Psoas muscle (tissue), 8 donors: ENCODE measurements around the gene DOP1B. TPM values are rescaled to one million over a fixed set of nuclear protein-coding genes. Genes with fewer than 3 reads are reported as not detected.

Source experiments
- ATAC-seq, 4 donors: fragments of 200-7000 bp; cut with Tn5 transposase; one replicate each; pipeline ENCODE4 v1.9.1; 2020; ENCODE audit warnings: moderate library complexity in 3 of 4, mild to moderate bottlenecking in 2 of 4
- DNase-seq, 2 donors: peaks; one replicate each; pipeline ENCODE4 v3.0.0-alpha.2; 2020
- H3K27ac ChIP-seq: fragments of 200-600 bp; one replicate; pipeline ENCODE4 v1.8.0; 2022
- H3K27me3 ChIP-seq, 3 donors: fragments of 200-600 bp in 1 of 3; one replicate each; pipeline versions ENCODE4 v1.6.1 to v1.8.0; 2013 to 2022; ENCODE audit warnings: low read length in 2 of 3, mild to moderate bottlenecking in 2 of 3, moderate library complexity in 1 of 3; ENCODE audit not compliant: insufficient read depth in 3 of 3
- H3K36me3 ChIP-seq, 2 donors: fragments of 200-600 bp in 1 of 2; one replicate each; pipeline versions ENCODE4 v1.6.1 to v1.8.0; 2013 to 2022; ENCODE audit warnings: low read depth in 1 of 2, mild to moderate bottlenecking in 1 of 2, moderate library complexity in 1 of 2; ENCODE audit not compliant: insufficient read depth in 1 of 2
- H3K4me1 ChIP-seq: fragments of 200-600 bp; one replicate; pipeline ENCODE4 v1.8.0; 2022
- H3K4me3 ChIP-seq: fragments of 200-600 bp; one replicate; pipeline ENCODE4 v1.8.0; 2022; ENCODE audit warnings: mild to moderate bottlenecking
- H3K9me3 ChIP-seq: fragments of 200-600 bp; one replicate; pipeline ENCODE4 v1.8.0; 2022
- WGBS, 3 donors: extraction: QIAGEN DNeasy Blood & Tissue Kit; methylation state at CpG; one replicate each; pipeline versions ENCODE4 v1.1.6 to v1.1.7; 2013; 5-methylcytosine and 5-hydroxymethylcytosine counted together
- intact Hi-C, 2 donors: fragments of 100-400 bp; cut with DNase I; formaldehyde crosslinking; loops; one replicate each; pipeline versions ENCODE4 v1.11.0 to v1.14.2; 2022
- polyA plus RNA-seq, 3 donors: library from polyadenylated mRNA; stranded (reverse); fragments of 200-250 nt; gene quantifications; one replicate each; pipeline ENCODE4 v1.2.3, GENCODE V29; 2013
- total RNA-seq, 4 donors: library from RNA; stranded (reverse); fragmentation: NEBNext Ultra II Directional in 2 of 4; extraction: Animal tissue kit (Norgen Biotek cat#: 25700) in 2 of 4; gene quantifications; one replicate each; pipeline versions ENCODE4 v1.2.1 to v1.2.4, GENCODE V29; 2021 to 2023
- TF ChIP-seq, protein P1 (sequence below): fragments of 200-600 bp; IDR thresholded peaks from one replicate; pipeline ENCODE4 v1.8.0; 2022; ENCODE audit warnings: antibody characterized with exemption
- donor health status: healthy with polysubstance abuse.
- donor health status: DM: no; HTN: no; CAD: no; lungs with moderate emphysema.
- donor health status: Bipolar disorder and iron deficiency.
- donor health status: healthy.
- donor health status: DM: yes; HTN: yes; CAD: no.
- donor health status: DM: no; HTN: no; CAD: no.
- donor health status: DM: no; HTN: no; CAD: no.
- donor health status: DM: yes; HTN: yes; CAD: no.

DOP1B gene
- total and polyA plus RNA-seq, 7 donors, result 3.1 to 20.7 (median 12.8) TPM

DNA sequence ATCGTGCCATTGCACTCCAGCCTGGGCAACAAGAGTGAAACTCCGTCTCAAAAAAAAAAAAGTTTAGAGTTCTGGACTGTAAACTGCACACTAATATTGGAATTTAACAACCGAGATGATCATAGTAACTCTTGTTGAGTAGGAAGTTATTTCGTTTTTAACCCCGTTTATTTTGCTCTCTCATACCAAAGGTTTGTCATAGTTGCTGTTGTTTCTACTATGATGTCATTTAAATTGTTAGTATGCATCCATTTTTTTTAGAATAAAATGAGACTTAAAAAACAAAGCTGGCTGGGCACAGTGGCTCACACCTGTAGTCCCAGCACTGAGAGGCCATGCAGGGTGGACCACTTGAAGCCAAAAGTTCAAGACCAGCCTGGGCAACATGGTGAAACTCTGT, 49.3 kb downstream of the DOP1B start:
- Histone ChIP-seq H3K4me1 (peaks cover 33% of the 10 kb centered on the region), H3K27me3 (no peaks in the 10 kb centered on the region), H3K27ac (no peak overlapping the region), H3K4me3 (no peak overlapping the region), H3K36me3 (peaks cover 0 to 12% of the 10 kb centered on the region in 2 donors), H3K9me3 (no peaks in the 10 kb centered on the region)
- TF ChIP-seq, protein P1, sequence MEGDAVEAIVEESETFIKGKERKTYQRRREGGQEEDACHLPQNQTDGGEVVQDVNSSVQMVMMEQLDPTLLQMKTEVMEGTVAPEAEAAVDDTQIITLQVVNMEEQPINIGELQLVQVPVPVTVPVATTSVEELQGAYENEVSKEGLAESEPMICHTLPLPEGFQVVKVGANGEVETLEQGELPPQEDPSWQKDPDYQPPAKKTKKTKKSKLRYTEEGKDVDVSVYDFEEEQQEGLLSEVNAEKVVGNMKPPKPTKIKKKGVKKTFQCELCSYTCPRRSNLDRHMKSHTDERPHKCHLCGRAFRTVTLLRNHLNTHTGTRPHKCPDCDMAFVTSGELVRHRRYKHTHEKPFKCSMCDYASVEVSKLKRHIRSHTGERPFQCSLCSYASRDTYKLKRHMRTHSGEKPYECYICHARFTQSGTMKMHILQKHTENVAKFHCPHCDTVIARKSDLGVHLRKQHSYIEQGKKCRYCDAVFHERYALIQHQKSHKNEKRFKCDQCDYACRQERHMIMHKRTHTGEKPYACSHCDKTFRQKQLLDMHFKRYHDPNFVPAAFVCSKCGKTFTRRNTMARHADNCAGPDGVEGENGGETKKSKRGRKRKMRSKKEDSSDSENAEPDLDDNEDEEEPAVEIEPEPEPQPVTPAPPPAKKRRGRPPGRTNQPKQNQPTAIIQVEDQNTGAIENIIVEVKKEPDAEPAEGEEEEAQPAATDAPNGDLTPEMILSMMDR, result no peak
- ATAC-seq, result no peak
- 75 to 96% (median 79%) methylated on average over 5 of the region's 5 CpGs for WGBS, 3 donors
- no peak for DNase-seq
- intact Hi-C loops, result no loop called here

Other genes starting within 250 kb of the DOP1B start
- 10 to 100 TPM in 2 of 4 donors, 1 to 10 TPM in 2; 6.5 to 12.1 (median 10.2) TPM for gene SETD4, start 96.3 kb upstream of the DOP1B start, total RNA-seq
- gene SETD4, start 96.3 kb upstream of the DOP1B start, polyA plus RNA-seq, result 10 to 100 TPM in 2 of 3 donors, 1 to 10 TPM in 1; 8.7 to 17.9 (median 12.8) TPM
- gene CBR1, start 86.8 kb upstream of the DOP1B start, total RNA-seq, result 10 to 100 TPM; 15.2 to 47.7 (median 31.0) TPM
- gene CBR1, start 86.8 kb upstream of the DOP1B start, polyA plus RNA-seq, result 10 to 100 TPM; 45.9 to 94.0 (median 71.7) TPM
- gene CBR3, start 21.7 kb upstream of the DOP1B start, total RNA-seq, result 1 to 10 TPM in 3 of 4 donors, under 1 TPM in 1; 0.64 to 1.9 (median 1.2) TPM
- 1 to 10 TPM; 1.2 to 1.8 (median 1.8) TPM for gene CBR3, start 21.7 kb upstream of the DOP1B start, polyA plus RNA-seq
- 10 to 100 TPM; 18.9 to 29.6 (median 26.3) TPM for gene MORC3, start 163.4 kb downstream of the DOP1B start, total RNA-seq
- 10 to 100 TPM; 12.4 to 33.5 (median 14.2) TPM for gene MORC3, start 163.4 kb downstream of the DOP1B start, polyA plus RNA-seq
- 10 to 100 TPM in 2 of 4 donors, 1 to 10 TPM in 2; 2.6 to 12.6 (median 8.1) TPM for gene CHAF1B, start 228.6 kb downstream of the DOP1B start, total RNA-seq
- 10 to 100 TPM in 1 of 3 donors, 1 to 10 TPM in 1, under 1 TPM in 1; 0.68 to 10.4 (median 8.4) TPM for gene CHAF1B, start 228.6 kb downstream of the DOP1B start, polyA plus RNA-seq